Measurements from ENCODE around the gene EPHA7. TPM values are rescaled to one million over a fixed set of nuclear protein-coding genes. Genes with fewer than 3 reads are reported as not detected.

Gene EPHA7
- total RNA-seq, 1 experiment from 2014 or later = 10.7 TPM

DNA sequence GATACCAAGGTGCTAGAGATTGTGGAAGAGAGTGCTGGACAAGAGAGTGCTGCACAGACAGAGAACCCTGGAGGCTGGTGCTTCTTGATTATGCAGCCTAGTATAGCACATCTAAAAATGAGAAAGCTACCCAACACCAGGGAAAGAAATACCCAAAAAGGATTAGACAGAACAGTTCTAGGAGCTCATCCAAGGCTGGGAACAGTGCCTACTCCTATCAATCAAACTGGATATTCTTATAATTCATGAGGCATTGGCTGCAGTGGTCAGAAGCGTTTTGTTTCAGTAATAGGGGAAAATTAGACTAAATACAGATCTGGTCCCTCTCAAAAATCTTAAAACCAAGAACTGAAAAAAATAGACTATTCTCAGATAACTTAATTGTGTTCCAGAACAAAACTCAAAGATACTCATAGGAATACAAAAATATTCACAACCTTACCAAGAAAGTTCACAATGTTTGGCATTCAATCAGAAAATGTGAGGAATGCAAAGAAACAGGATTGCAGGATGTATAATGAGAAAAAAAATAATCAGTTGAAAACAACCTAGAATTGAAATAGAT lies 222.9 kb downstream of the EPHA7 start:
- POLR2A ChIA-PET (ENCODE audit: low non-redundant PET) = no interaction called here

DNA sequence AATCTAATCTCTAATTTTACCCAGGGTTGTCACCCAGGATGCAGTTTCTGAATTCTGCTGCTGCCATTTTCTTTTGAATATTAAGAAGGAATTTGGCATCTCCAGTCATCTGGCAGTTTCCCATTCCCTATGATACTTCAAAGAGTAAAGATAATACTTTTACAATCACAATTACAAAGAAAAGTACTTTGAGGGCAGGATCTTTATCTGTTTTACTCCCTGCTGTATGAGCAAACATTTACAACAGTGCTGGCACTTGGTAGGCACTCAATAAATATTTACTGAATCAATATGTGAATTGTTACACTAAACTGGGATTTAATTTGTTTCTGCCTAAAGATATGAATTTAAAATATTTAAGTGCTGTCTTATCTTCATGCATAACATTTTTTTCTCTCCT lies 224.9 kb downstream of the EPHA7 start:
- intact Hi-C loops (cut with micrococcal nuclease; ENCODE audit: unreplicated experiment) = no loop called here
- CTCF ChIA-PET = no interaction called here
- no peaks in the 10 kb centered on the region for H3K4me1 ChIP-seq (ENCODE audit: insufficient read depth, low read length, poor library complexity, severe bottlenecking)
- H3K36me3 ChIP-seq (ENCODE audit: insufficient read depth, low read length, poor library complexity, severe bottlenecking) = no peaks in the 10 kb centered on the region
- no TSS peak for BruUV-seq (replicated peaks)
- no peak for DNase-seq (ENCODE audit: low spot score)
- no peak overlapping the region for H3K4me3 ChIP-seq (ENCODE audit: low read depth, low read length, poor library complexity, severe bottlenecking)
- POLR2A ChIA-PET (ENCODE audit: low non-redundant PET) = no interaction called here
- TF ChIP-seq, protein P1, sequence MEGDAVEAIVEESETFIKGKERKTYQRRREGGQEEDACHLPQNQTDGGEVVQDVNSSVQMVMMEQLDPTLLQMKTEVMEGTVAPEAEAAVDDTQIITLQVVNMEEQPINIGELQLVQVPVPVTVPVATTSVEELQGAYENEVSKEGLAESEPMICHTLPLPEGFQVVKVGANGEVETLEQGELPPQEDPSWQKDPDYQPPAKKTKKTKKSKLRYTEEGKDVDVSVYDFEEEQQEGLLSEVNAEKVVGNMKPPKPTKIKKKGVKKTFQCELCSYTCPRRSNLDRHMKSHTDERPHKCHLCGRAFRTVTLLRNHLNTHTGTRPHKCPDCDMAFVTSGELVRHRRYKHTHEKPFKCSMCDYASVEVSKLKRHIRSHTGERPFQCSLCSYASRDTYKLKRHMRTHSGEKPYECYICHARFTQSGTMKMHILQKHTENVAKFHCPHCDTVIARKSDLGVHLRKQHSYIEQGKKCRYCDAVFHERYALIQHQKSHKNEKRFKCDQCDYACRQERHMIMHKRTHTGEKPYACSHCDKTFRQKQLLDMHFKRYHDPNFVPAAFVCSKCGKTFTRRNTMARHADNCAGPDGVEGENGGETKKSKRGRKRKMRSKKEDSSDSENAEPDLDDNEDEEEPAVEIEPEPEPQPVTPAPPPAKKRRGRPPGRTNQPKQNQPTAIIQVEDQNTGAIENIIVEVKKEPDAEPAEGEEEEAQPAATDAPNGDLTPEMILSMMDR (conservative IDR thresholded peaks at IDR 0.05; ENCODE audit: low read depth, low read length) = no peak
- TF ChIP-seq EZH2 (IDR thresholded peaks at IDR 0.05; ENCODE audit: borderline replicate concordance, low read depth, low read length, poor library complexity, severe bottlenecking) = no peak
- no peak overlapping the region for H3K27ac ChIP-seq (ENCODE audit: low read depth, low read length, poor library complexity, severe bottlenecking)
- no peaks in the 10 kb centered on the region for H3K27me3 ChIP-seq (replicated peaks; ENCODE audit: insufficient read depth, low read depth, low read length, poor library complexity)
- no peaks in the 10 kb centered on the region for H3K9me3 ChIP-seq (ENCODE audit: low read depth, low read length, poor library complexity, severe bottlenecking)

More for the DNA sequence above, 222.9 kb downstream of the EPHA7 start:
- TF ChIP-seq, protein P1 (conservative IDR thresholded peaks at IDR 0.05; ENCODE audit: low read depth, low read length) = no peak
- no peak for TF ChIP-seq EZH2 (IDR thresholded peaks at IDR 0.05; ENCODE audit: borderline replicate concordance, low read depth, low read length, poor library complexity, severe bottlenecking)
- H3K4me1 ChIP-seq (ENCODE audit: insufficient read depth, low read length, poor library complexity, severe bottlenecking) = no peaks in the 10 kb centered on the region
- no peaks in the 10 kb centered on the region for H3K9me3 ChIP-seq (ENCODE audit: low read depth, low read length, poor library complexity, severe bottlenecking)
- intact Hi-C loops (cut with micrococcal nuclease; ENCODE audit: unreplicated experiment) = no loop called here
- no peaks in the 10 kb centered on the region for H3K36me3 ChIP-seq (ENCODE audit: insufficient read depth, low read length, poor library complexity, severe bottlenecking)
- no peaks in the 10 kb centered on the region for H3K27me3 ChIP-seq (replicated peaks; ENCODE audit: insufficient read depth, low read depth, low read length, poor library complexity)
- CTCF ChIA-PET = no interaction called here
- H3K27ac ChIP-seq (ENCODE audit: low read depth, low read length, poor library complexity, severe bottlenecking) = no peak overlapping the region
- BruUV-seq (replicated peaks) = no TSS peak
- DNase-seq (ENCODE audit: low spot score) = no peak
- H3K4me3 ChIP-seq (ENCODE audit: low read depth, low read length, poor library complexity, severe bottlenecking) = no peak overlapping the region

DNA sequence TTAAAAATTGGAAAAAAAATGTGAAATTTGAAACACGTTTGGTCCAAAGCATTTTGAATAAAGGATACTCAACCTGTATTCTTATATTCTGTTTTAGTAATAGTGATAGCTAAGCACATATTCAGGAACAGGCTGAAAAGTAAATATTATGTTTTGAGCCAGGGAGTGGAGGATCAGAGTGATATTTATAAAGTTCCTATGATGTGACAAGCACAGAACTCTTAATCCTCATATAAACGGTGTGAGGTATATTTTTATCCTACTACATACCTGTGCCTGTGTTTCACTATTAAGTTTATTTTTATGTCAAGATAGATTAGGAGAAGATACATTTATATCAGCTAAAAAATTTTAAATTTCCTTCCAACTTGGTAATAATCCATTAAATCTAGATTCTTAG lies 225.5 kb downstream of the EPHA7 start:
- no peak overlapping the region for H3K27ac ChIP-seq (ENCODE audit: low read depth, low read length, poor library complexity, severe bottlenecking)
- BruUV-seq (replicated peaks) = no TSS peak
- no peaks in the 10 kb centered on the region for H3K9me3 ChIP-seq (ENCODE audit: low read depth, low read length, poor library complexity, severe bottlenecking)
- POLR2A ChIA-PET (ENCODE audit: low non-redundant PET) = no interaction called here
- TF ChIP-seq, protein P1 (conservative IDR thresholded peaks at IDR 0.05; ENCODE audit: low read depth, low read length) = no peak
- no peak for TF ChIP-seq EZH2 (IDR thresholded peaks at IDR 0.05; ENCODE audit: borderline replicate concordance, low read depth, low read length, poor library complexity, severe bottlenecking)
- H3K27me3 ChIP-seq (replicated peaks; ENCODE audit: insufficient read depth, low read depth, low read length, poor library complexity) = no peaks in the 10 kb centered on the region
- H3K36me3 ChIP-seq (ENCODE audit: insufficient read depth, low read length, poor library complexity, severe bottlenecking) = no peaks in the 10 kb centered on the region
- H3K4me3 ChIP-seq (ENCODE audit: low read depth, low read length, poor library complexity, severe bottlenecking) = no peak overlapping the region
- CTCF ChIA-PET = no interaction called here
- no peaks in the 10 kb centered on the region for H3K4me1 ChIP-seq (ENCODE audit: insufficient read depth, low read length, poor library complexity, severe bottlenecking)
- DNase-seq (ENCODE audit: low spot score) = no peak
- intact Hi-C loops (cut with micrococcal nuclease; ENCODE audit: unreplicated experiment) = no loop called here

Measured in A673 (cell line).